ENCODE data around the gene CCP110. TPM values are rescaled to one million over a fixed set of nuclear protein-coding genes. Genes with fewer than 3 reads are reported as not detected.

CCP110 gene
- total and polyA plus RNA-seq, 12 donors, result 3.0 to 14.0 (median 9.9) TPM

- Histone ChIP-seq H3K4me1 (replicated peaks in 1 of 2) (no peaks in the 10 kb centered on the region), H3K4me3 (no peak overlapping the region), H3K27me3 (no peaks in the 10 kb centered on the region), H3K27ac (no peak overlapping the region), H3K36me3 (replicated peaks in 1 of 2) (peaks cover 0 to 93% of the 10 kb centered on the region in 2 donors), H3K9me3 (replicated peaks in 1 of 3) (no peaks in the 10 kb centered on the region)
- TF ChIP-seq POLR2A (IDR thresholded peaks at IDR 0.05), result no peak
- TF ChIP-seq, protein P1, sequence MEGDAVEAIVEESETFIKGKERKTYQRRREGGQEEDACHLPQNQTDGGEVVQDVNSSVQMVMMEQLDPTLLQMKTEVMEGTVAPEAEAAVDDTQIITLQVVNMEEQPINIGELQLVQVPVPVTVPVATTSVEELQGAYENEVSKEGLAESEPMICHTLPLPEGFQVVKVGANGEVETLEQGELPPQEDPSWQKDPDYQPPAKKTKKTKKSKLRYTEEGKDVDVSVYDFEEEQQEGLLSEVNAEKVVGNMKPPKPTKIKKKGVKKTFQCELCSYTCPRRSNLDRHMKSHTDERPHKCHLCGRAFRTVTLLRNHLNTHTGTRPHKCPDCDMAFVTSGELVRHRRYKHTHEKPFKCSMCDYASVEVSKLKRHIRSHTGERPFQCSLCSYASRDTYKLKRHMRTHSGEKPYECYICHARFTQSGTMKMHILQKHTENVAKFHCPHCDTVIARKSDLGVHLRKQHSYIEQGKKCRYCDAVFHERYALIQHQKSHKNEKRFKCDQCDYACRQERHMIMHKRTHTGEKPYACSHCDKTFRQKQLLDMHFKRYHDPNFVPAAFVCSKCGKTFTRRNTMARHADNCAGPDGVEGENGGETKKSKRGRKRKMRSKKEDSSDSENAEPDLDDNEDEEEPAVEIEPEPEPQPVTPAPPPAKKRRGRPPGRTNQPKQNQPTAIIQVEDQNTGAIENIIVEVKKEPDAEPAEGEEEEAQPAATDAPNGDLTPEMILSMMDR (IDR thresholded peaks at IDR 0.05), result no peak
- WGBS, 4 donors, result 94 to 97% (median 95%) methylated on average over 9 of the region's 9 CpGs
- DNase-seq, result peak in 1 of 7 donors; percentile 14
- intact Hi-C loops (cut with DNase I), result no loop called here
These were observed 50.3 kb downstream of the CCP110 start for GRCh38 chr16:19573997-19574396.

GRCh38 chr16:19574615-19575014 is 50.9 kb downstream of the CCP110 start:
- intact Hi-C loops (cut with DNase I), result no loop called here
- Histone ChIP-seq H3K9me3 (replicated peaks in 1 of 3) (no peaks in the 10 kb centered on the region), H3K27ac (no peak overlapping the region), H3K36me3 (replicated peaks in 1 of 2) (peaks cover 0 to 89% of the 10 kb centered on the region in 2 donors), H3K27me3 (no peaks in the 10 kb centered on the region), H3K4me3 (no peak overlapping the region), H3K4me1 (replicated peaks in 1 of 2) (no peaks in the 10 kb centered on the region)
- TF ChIP-seq POLR2A (IDR thresholded peaks at IDR 0.05), result no peak
- TF ChIP-seq, protein P1 (IDR thresholded peaks at IDR 0.05), result no peak
- DNase-seq, result no peak
- 62 to 85% (median 74%) methylated on average over 2 of the region's 2 CpGs for WGBS, 4 donors

DNA sequence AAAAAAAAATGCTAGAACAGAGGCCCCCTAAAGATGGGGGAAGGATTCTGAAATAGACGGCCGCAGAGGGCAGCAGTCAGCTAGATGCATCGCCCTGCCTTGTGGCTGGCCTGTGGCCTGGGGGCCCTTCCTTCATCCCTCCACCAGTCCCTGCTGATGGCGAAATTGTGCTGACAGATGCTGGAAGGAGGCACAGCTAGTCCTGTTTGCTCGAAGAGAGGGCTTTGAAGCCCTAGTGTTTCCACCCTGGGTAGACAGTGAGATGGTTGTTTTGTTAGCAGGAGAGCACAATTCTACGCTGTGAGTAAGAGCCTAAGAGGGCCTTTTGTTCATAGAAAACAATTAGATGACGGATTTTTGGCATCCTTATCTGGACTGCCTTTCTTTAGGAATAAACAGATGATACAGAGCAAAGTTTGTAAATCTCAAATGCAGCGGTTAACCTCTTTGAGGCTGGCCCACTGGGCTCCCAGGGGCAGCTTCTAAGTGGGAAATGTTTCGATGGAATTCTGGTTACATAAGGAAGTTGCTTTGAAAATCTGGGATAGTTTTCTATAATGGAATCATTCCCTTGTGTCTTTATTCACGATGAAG is 54.7 kb downstream of the CCP110 start:
- peaks cover 0 to 79% of the 10 kb centered on the region in 2 donors for H3K36me3 ChIP-seq (replicated peaks in 1 of 2)
- no peaks in the 10 kb centered on the region for H3K4me1 ChIP-seq (replicated peaks in 1 of 2)
- DNase-seq, result no peak
- no peak overlapping the region for H3K4me3 ChIP-seq
- intact Hi-C loops (cut with DNase I), result no loop called here
- no peak overlapping the region for H3K27ac ChIP-seq
- TF ChIP-seq, protein P1 (IDR thresholded peaks at IDR 0.05), result no peak
- no peak for TF ChIP-seq POLR2A (IDR thresholded peaks at IDR 0.05)
- 82 to 88% (median 84%) methylated on average over 10 of the region's 10 CpGs for WGBS, 4 donors
- H3K9me3 ChIP-seq (replicated peaks in 1 of 3), result no peaks in the 10 kb centered on the region
- no peaks in the 10 kb centered on the region for H3K27me3 ChIP-seq

GRCh38 chr16:19582050-19582831 is 58.5 kb downstream of the CCP110 start:
- H3K4me1 ChIP-seq (replicated peaks in 1 of 2), result no peaks in the 10 kb centered on the region
- no peak overlapping the region for H3K27ac ChIP-seq
- no peak overlapping the region for H3K4me3 ChIP-seq
- H3K36me3 ChIP-seq (replicated peaks in 1 of 2), result peaks cover 0 to 48% of the 10 kb centered on the region in 2 donors
- intact Hi-C loops (cut with DNase I), result no loop called here
- 72 to 86% (median 75%) methylated on average over 10 of the region's 10 CpGs for WGBS, 4 donors
- no peaks in the 10 kb centered on the region for H3K9me3 ChIP-seq (replicated peaks in 1 of 3)
- no peaks in the 10 kb centered on the region for H3K27me3 ChIP-seq
- no peak for DNase-seq
- TF ChIP-seq POLR2A (IDR thresholded peaks at IDR 0.05), result no peak
- TF ChIP-seq, protein P1 (IDR thresholded peaks at IDR 0.05), result no peak
